Activated T-cell treated with anti-CD3 and anti-CD28 coated beads, Interleukin-2, amount 50 U/mL, for 72 hours (primary cell): ENCODE results near the gene PEMT. TPM values are rescaled to one million over a fixed set of nuclear protein-coding genes. Genes with fewer than 3 reads are reported as not detected.
"Not testable (repeated sequence)": the region's sequence is repeated elsewhere in the genome, so short reads cannot be mapped to it uniquely, and the experiment has no call there.

ENCODE experiments used
- ATAC-seq, 2 donors: fragments of 150-1000 bp; cut with Tn5 transposase; replicated peaks in 1 of 2; 2 replicates each; pipeline ENCODE4 v1.10.0; 2021; ENCODE audit warnings: moderate library complexity in 2 of 2, mild to moderate bottlenecking in 1 of 2
- DNase-seq, 2 donors: peaks; one replicate each; pipeline ENCODE4 v3.0.0; 2021 to 2022; ENCODE audit warnings: mixed read lengths in 1 of 2
- H3K27ac Mint-ChIP-seq: one replicate; pipeline ENCODE4 v1.8.0; 2022; ENCODE audit warnings: mild to moderate bottlenecking, moderate library complexity, mixed read lengths
- H3K27me3 Mint-ChIP-seq: one replicate; pipeline ENCODE4 v1.8.0; 2022; ENCODE audit warnings: low read depth, mixed read lengths
- H3K36me3 Mint-ChIP-seq, 2 donors: one replicate each; pipeline ENCODE4 v1.8.0; 2022; ENCODE audit warnings: mixed read lengths in 2 of 2, mild to moderate bottlenecking in 1 of 2; ENCODE audit not compliant: insufficient read depth in 2 of 2
- H3K4me1 Mint-ChIP-seq: one replicate; pipeline ENCODE4 v1.8.0; 2022; ENCODE audit warnings: low read depth, mixed read lengths
- H3K4me3 Mint-ChIP-seq, 2 donors: one replicate each; pipeline ENCODE4 v1.8.0; 2022; ENCODE audit warnings: mild to moderate bottlenecking in 2 of 2, mixed read lengths in 2 of 2, moderate library complexity in 2 of 2
- H3K9me3 Mint-ChIP-seq, 2 donors: one replicate each; pipeline ENCODE4 v1.8.0; 2022; ENCODE audit warnings: mixed read lengths in 2 of 2
- total RNA-seq, 2 donors: library from RNA; stranded (reverse); gene quantifications; one replicate each; pipeline ENCODE4 v1.2.3, GENCODE V29; 2022

PEMT gene, protein sequence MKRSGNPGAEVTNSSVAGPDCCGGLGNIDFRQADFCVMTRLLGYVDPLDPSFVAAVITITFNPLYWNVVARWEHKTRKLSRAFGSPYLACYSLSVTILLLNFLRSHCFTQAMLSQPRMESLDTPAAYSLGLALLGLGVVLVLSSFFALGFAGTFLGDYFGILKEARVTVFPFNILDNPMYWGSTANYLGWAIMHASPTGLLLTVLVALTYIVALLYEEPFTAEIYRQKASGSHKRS
- 10 to 100 TPM; 21.6 to 36.8 TPM for total RNA-seq

DNA sequence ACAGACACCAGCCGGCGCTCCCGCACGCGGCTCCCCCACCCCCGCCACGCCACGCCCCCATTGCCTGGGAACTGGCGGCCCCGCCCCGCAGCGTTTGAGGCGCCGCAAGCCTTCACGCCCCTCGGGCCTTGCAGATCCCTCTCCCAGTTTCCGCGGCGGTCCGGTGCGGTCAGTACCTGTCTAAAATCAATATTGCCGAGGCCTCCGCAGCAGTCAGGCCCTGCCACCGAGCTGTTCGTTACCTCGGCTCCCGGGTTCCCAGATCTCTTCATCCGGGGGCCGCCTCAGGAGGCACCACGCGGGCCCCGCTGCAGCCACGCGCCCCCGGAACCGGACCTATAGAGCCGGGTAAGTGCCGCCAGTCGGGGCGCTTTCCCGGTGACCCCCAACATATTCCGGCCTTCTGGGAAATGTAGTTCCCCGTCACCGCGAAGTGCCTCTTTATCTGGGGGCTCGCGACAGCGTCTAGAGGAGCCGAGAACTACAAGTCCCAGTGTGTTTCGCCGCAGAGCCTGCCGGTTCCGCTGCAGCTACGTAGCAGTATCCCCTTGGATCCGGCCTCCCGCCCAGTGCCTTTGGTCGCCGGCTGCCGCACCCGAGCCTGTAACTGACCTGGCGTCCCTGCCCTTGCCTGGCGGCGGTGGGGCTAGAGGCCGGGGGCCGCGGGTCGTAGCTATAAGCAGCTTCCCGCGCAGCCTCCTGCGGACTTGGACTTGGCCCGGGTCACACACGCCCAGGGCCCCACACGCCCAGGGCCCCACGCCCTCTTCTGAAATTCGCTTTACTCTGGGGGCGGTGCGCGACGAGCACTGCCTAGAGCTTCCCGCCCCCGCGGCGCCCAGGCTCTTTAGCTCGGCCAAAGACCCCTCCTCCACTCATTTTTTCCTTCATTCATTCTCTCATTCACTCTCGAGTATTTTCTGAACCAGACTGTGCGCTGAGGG is at the start of gene PEMT:
TSS of gene PEMT (minus strand) at position 354 of the 944 bp plus-strand sequence. CDS start at position 272, 82 bp downstream.
- Mint-ChIP-seq H3K4me3 (peak within 1 kb of the TSS; percentile 90 to 96), H3K4me1 (peaks cover 27% of the 10 kb centered on the region), H3K27me3 (no peaks in the 10 kb centered on the region), H3K9me3 (no peaks in the 10 kb centered on the region), H3K27ac (peak within 1 kb of the TSS; percentile 66), H3K36me3 (no peaks in the 10 kb centered on the region)
- DNase-seq: peak; percentile 92 to 96
- peak; percentile 94 for ATAC-seq

DNA sequence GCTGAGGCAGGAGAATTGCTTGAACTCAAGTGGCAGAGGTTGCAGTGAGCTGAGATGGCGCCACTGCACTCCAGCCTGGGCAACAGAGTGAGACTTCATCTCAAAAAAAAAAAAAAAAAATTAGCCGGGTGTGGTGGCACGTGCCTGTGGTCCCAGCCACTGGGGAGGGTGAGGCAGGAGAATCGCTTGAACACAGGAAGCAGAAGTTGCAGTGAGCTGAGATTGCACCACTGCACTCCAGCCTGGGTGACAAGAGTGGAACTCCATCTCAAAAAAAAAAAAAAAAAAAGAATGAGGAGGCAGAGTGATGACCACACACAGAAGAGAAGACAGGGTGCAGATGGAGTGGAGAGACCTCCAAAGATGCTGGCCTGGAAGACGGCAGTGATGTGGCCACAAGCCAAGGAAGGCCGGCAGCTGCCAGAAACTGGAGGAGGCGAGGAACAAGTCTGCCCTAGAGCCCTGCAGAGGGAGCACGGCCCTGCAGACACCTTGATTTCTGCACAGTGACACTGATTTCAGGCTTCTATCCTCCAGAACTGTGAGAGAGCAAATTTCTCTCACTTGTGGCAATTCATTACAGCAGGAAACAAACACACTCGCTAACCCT is 48.3 kb upstream of the PEMT start:
- ATAC-seq, H3K27me3 Mint-ChIP-seq, DNase-seq, H3K9me3 Mint-ChIP-seq, H3K4me1 Mint-ChIP-seq, H3K4me3 Mint-ChIP-seq, H3K27ac Mint-ChIP-seq, H3K36me3 Mint-ChIP-seq: not testable (repeated sequence)

DNA sequence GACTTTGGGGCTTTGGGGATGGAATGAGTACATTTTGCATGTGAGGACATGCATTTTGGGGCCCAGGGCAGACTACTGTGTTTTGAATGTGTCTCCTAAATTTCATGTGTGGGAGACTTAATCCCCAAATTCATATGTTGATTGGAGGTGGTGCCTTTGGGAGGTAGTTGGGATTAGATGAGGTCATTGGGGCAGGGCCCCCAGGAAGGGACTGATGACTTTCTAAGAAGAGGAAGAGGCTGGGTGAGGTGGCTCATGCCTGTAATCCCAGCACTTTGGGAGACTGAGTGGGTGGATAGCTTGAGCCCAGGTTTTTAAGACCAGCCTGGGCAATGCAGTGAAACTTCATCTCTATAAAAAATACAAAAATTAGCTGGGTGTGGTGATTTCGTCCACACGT is 47.0 kb upstream of the PEMT start:
- Mint-ChIP-seq H3K4me3 (no peak overlapping the region), H3K27me3 (no peaks in the 10 kb centered on the region), H3K27ac (no peak overlapping the region), H3K36me3 (no peaks in the 10 kb centered on the region), H3K9me3 (no peaks in the 10 kb centered on the region), H3K4me1 (no peaks in the 10 kb centered on the region)
- DNase-seq: no peak
- ATAC-seq: no peak

DNA sequence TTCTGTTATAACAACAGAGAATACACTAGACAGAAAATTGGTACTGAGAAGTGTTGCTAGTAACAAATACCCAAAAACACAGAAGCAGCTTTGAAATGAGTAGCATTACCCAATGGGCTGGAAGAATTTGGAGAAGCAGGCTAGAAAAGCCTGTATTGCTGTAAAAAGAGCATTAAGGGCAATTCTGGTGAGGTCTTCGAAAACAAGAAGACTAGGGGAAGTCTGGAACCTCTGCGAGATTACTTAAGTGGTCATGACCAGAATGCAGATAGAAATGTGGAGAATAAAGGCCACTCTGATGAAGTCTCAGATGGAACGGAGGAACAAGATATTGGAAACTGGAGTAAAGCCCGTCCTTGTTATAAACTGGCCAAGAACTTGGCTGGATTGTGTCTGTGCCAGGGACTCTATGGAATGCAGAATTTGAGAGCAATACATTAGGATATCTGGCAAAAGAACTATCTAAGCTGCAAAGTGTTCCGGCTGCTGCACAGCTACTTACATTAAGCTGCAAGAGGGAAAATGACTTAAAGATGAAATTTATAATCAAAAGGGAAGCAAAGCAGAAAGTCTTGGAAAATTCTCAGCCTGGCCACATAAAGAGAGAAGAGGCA is 44.9 kb upstream of the PEMT start:
- H3K4me3 Mint-ChIP-seq: no peak overlapping the region
- ATAC-seq (no peak), DNase-seq (no peak)
- no peaks in the 10 kb centered on the region for H3K36me3 Mint-ChIP-seq
- no peak overlapping the region for H3K27ac Mint-ChIP-seq
- H3K4me1 Mint-ChIP-seq: no peaks in the 10 kb centered on the region
- no peaks in the 10 kb centered on the region for H3K27me3 Mint-ChIP-seq
- peaks cover 0 to 3% of the 10 kb centered on the region in 2 donors for H3K9me3 Mint-ChIP-seq

DNA sequence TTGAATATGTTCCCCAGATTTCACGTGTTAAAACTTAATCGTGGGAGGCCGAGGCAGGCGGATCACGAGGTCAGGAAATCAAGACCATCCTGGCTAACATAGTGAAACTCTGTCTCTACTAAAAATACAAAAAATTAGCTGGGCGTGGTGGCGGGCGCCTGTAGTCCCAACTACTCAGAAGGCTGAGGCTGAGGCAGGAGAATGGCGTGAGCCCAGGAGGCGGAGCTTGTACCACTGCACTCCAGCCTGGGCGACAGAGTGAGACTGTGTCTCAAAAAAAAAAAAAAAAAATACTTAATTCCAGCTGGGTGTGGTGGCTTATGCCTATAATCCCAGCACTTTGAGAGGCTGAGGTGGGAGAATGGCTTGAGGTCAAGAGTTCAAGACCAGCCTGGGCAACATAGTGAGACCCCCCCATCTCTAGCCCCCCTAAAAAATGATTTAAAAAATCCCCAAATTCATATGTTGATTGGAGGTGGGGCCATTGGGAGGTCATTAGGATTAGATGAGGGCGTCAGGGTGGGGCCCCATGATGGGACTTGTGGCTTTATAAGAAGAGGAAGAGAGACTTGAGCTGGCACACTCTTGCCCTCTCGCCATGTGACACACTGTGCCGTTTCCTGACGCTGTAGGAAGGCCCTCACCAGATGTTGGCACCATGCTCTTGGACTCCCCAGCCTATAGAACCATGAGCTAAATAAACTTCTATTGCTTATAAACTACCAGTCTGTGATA is 44.2 kb upstream of the PEMT start:
- H3K4me3 Mint-ChIP-seq, DNase-seq, H3K27me3 Mint-ChIP-seq, ATAC-seq, H3K27ac Mint-ChIP-seq, H3K9me3 Mint-ChIP-seq, H3K4me1 Mint-ChIP-seq, H3K36me3 Mint-ChIP-seq: not testable (repeated sequence)

DNA sequence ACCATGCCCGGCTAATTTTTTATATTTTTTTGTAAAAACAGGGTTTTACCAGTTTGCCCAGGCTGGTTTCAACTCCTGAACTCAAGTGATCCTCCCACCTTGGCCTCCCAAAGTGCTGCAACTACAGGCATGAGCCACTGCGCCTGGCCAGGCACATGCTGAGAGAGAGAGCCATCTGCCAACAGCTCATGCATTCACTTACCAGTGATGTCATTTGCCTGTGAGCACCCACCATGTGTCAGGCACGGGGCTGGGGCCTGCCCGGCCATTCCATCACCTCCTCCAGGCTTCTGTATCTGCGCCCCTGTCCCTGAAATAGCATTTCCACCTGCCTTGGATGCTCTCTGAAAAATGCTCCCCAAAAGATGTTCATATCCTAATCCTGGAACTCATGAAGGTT is 43.6 kb upstream of the PEMT start:
- H3K4me1 Mint-ChIP-seq: no peaks in the 10 kb centered on the region
- no peaks in the 10 kb centered on the region for H3K27me3 Mint-ChIP-seq
- H3K36me3 Mint-ChIP-seq: no peaks in the 10 kb centered on the region
- H3K4me3 Mint-ChIP-seq: no peak overlapping the region
- H3K27ac Mint-ChIP-seq: no peak overlapping the region
- peaks cover 0 to 3% of the 10 kb centered on the region in 2 donors for H3K9me3 Mint-ChIP-seq
- DNase-seq (no peak), ATAC-seq (no peak)

DNA sequence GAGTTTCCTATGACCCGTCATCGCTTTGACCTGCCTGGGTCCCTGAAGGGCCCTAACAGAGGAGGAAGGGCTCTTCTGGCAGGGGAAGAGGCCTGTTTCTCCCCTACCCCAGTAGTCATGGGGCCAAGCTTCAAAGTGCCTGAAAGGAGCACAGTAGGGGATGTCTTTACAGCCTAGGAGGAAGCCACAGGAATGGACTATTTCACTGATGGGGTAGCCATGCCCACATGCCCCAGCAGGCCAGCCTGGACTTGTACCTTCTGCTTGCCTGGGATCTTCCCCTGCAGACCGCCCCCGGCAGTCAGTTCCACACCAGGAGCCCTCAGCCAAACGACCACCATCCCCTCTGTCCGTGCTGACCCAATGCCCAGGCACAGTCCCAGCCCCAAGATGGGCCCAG is 41.8 kb upstream of the PEMT start:
- DNase-seq (no peak), ATAC-seq (no peak)
- Mint-ChIP-seq H3K27me3 (no peaks in the 10 kb centered on the region), H3K27ac (no peak overlapping the region), H3K4me1 (peaks cover 13% of the 10 kb centered on the region), H3K36me3 (peaks cover 0 to 1% of the 10 kb centered on the region in 2 donors), H3K9me3 (peaks cover 0 to 3% of the 10 kb centered on the region in 2 donors), H3K4me3 (no peak overlapping the region)

DNA sequence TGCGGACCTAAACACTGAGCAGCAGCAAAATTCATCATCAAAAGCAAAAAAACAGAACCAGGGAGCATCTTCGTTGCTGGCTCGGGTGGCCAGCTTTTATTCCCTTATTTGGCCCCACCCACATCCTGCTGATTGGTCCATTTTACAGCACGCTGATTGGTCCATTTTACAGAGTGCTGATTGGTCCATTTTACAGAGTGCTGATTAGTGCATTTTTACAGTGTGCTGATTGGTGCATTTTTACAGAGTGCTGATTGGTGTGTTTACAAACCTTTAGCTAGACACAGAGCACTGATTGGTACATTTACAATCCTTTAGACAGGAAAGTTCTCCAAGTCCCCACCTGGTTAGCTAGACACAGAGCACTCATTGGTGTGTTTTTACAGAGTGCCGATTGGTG is 41.2 kb upstream of the PEMT start:
- not testable (repeated sequence) for H3K27me3 Mint-ChIP-seq, H3K4me3 Mint-ChIP-seq, DNase-seq, H3K27ac Mint-ChIP-seq, ATAC-seq, H3K9me3 Mint-ChIP-seq, H3K36me3 Mint-ChIP-seq
- peaks cover 15% of the 10 kb centered on the region for H3K4me1 Mint-ChIP-seq

DNA sequence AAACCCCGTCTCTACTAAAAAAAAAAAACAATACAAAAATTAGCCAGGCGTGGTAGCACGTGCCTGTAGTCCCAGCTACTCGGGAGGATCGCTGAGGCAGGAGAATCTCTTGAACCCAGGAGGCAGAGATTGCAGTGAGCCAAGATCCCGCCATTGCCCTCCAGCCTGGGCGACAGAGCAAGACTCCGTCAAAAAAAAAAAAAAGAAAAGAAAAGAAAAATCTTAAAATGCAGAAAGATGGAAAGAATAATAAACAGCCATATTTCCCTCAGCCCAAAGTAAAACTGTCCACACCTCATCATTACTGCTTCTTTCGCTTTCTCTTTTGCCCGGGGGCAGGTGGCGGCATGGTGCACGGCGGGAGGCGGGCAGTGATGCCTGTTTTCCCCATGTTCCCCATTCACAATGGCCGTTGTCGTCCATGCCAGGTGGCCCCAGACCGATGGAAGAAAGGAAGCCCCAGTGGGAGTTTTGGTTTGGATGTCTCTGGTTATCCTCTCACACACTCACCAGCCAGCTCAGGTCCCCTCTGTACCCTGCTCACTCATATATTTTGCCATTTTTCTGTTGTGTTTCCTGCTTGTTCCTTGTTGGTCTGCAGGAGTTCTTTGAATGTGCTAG is 37.0 kb upstream of the PEMT start:
- Mint-ChIP-seq H3K36me3 (peaks cover 0 to 1% of the 10 kb centered on the region in 2 donors), H3K4me1 (peaks cover 15% of the 10 kb centered on the region), H3K9me3 (peaks cover 0 to 3% of the 10 kb centered on the region in 2 donors), H3K4me3 (peak overlapping the region; percentile 85 to 87), H3K27me3 (no peaks in the 10 kb centered on the region), H3K27ac (peak overlapping the region; percentile 81)
- ATAC-seq (peak; percentile 75 to 84), DNase-seq (peak; percentile 53 to 57)

DNA sequence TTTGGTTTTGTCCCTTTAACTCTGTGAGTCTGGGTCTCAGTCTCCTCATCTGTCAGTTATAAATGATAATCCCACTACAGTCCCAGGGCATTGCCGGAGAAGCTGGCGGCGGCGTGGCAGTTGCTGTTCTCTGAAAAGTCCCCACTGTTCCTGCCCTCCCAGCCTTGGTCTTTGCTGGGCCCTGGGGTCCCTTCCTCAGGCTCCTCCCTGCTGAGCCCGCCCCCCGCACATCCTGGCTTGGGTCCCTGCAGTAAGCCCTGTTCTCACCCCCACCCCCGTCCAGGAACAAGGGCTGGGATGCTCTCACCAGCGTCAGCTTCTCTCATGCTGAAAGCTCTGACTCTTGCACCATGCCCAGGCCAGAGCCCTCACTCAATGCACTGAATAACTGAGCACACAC is 35.3 kb upstream of the PEMT start:
- DNase-seq (no peak), ATAC-seq (no peak)
- Mint-ChIP-seq H3K4me1 (peaks cover 15% of the 10 kb centered on the region), H3K4me3 (no peak overlapping the region), H3K27ac (no peak overlapping the region), H3K27me3 (no peaks in the 10 kb centered on the region), H3K9me3 (no peaks in the 10 kb centered on the region), H3K36me3 (peaks cover 0 to 1% of the 10 kb centered on the region in 2 donors)

DNA sequence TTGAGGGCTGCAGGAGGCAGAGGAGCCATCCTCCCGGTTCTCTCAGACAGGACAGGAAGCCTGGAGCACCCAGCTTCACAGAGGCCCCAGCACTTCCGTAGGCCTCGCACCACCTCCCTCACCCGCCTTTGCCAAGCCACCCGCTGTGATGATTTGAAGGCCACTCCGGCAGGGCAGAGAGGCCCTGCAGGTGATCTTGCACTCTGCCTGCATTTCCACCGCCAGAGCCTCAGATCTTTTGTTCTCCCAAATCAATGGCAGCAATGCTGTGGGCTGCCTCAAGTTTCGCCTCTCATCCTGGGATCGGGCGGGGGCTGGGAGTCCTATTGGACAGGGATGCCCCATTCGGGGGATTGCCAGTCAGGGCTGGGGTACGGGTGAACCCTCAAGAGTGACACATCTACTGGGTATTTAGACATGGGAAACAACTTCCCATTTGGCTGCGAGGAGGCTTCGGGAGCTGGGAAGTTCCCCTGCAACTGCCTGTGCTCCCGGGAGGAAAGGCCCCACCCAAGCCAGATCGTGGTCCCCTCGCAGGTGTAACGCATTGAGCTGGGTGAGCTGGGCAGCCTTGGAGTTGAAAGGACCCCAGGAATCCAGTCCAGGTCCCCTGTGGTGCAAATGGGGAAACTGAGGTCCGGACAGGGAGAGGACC is 34.8 kb upstream of the PEMT start:
- Mint-ChIP-seq H3K36me3 (peaks cover 0 to 1% of the 10 kb centered on the region in 2 donors), H3K4me3 (no peak overlapping the region)
- no peak for ATAC-seq

DNA sequence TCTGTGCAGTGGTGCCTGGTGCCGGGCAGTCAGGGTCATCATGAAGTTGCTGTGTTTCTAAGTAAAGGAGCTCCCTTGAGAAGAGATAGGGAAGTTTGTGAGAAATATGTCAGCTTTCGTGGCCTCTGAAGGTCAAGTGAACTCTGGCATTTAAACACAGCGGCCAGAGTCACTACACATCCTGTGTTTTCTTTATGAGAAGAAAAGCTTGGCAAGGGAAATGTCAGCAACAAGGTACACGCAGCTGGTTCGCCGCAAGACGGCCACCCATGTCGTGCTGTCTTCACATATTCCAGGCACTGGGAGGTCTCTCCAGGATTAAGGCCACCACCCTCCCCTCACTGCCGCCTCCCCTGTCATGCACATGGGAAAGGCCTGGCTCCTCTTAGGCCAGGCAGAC is 33.2 kb upstream of the PEMT start:
- H3K36me3 Mint-ChIP-seq: peaks cover 0 to 1% of the 10 kb centered on the region in 2 donors
- H3K27me3 Mint-ChIP-seq: no peaks in the 10 kb centered on the region
- no peak overlapping the region for H3K27ac Mint-ChIP-seq
- no peak for DNase-seq
- ATAC-seq: no peak
- H3K9me3 Mint-ChIP-seq: no peaks in the 10 kb centered on the region
- no peak overlapping the region for H3K4me3 Mint-ChIP-seq
- peaks cover 15% of the 10 kb centered on the region for H3K4me1 Mint-ChIP-seq

More for the DNA sequence above, 34.8 kb upstream of the PEMT start:
- Mint-ChIP-seq H3K4me1 (peaks cover 15% of the 10 kb centered on the region), H3K27ac (no peak overlapping the region), H3K27me3 (no peaks in the 10 kb centered on the region), H3K9me3 (no peaks in the 10 kb centered on the region)
- no peak for DNase-seq
